IMR-90 (cell line): ENCODE measurements around the gene AMD1. TPM values are rescaled to one million over a fixed set of nuclear protein-coding genes. Genes with fewer than 3 reads are reported as not detected.

ENCODE experiments used
- ATAC-seq: fragments of 200-7000 bp; cut with Tn5 transposase; 2 replicates; pipeline ENCODE4 v1.9.1; 2020; ENCODE audit warnings: low read depth, mild to moderate bottlenecking, moderate library complexity
- BruUV-seq: library from RNA; stranded (reverse); fragments of 400-500 nt; replicated peaks from 2 replicates; lab custom pipeline; 2021; lab: Mats Ljungman, UMichigan
- CTCF ChIA-PET: fragments of 300-600 bp; formaldehyde crosslinking; extraction: SDS; loops from one replicate; lab custom pipeline; 2021; ENCODE audit warnings: antibody characterized with exemption; lab: Yijun Ruan, JAX
- POLR2A ChIA-PET: fragments of 300-600 bp; sonication (Branson Sonifier 250); formaldehyde crosslinking; loops from one replicate; lab custom pipeline; 2022; ENCODE audit warnings: antibody characterized with exemption; ENCODE audit not compliant: unreplicated experiment; lab: Charles Lee
- DNase-seq: peaks from one replicate; pipeline ENCODE4 v3.0.0; 2013
- H2AFZ ChIP-seq: replicated peaks from 2 replicates; pipeline ENCODE3; 2013; ENCODE audit warnings: low read length, mild to moderate bottlenecking; ENCODE audit not compliant: poor library complexity
- H2AK5ac ChIP-seq: 2 replicates; pipeline ENCODE4 v1.6.1; 2013; ENCODE audit warnings: low read depth, low read length, inconsistent platforms
- H2AK9ac ChIP-seq: replicated peaks from 2 replicates; pipeline ENCODE3; 2013; ENCODE audit warnings: mild to moderate bottlenecking, low read depth, low read length, moderate library complexity; ENCODE audit not compliant: poor library complexity
- H2BK120ac ChIP-seq: 2 replicates; pipeline ENCODE4 v1.6.1; 2013; ENCODE audit warnings: low read depth, low read length, inconsistent platforms
- H2BK15ac ChIP-seq: 3 replicates; pipeline ENCODE4 v1.6.1; 2013; ENCODE audit warnings: low read depth, low read length, inconsistent platforms
- H2BK20ac ChIP-seq: 2 replicates; pipeline ENCODE4 v1.6.1; 2013; ENCODE audit warnings: low read depth, mild to moderate bottlenecking, inconsistent platforms, low read length, moderate library complexity
- H2BK5ac ChIP-seq: 2 replicates; pipeline ENCODE4 v1.6.1; 2013; ENCODE audit warnings: mild to moderate bottlenecking, low read depth, low read length, inconsistent platforms; ENCODE audit not compliant: poor library complexity, severe bottlenecking
- H3K14ac ChIP-seq: replicated peaks from 2 replicates; pipeline ENCODE4 v1.6.1; 2013; ENCODE audit warnings: low read depth, low read length, inconsistent platforms
- H3K18ac ChIP-seq: 2 replicates; pipeline ENCODE4 v1.6.1; 2013; ENCODE audit warnings: low read depth, low read length, control low read depth
- H3K23ac ChIP-seq: 2 replicates; pipeline ENCODE4 v1.6.1; 2013; ENCODE audit warnings: low read depth, low read length, inconsistent platforms
- H3K27ac ChIP-seq: 2 replicates; pipeline ENCODE4 v1.5.1; 2013; ENCODE audit warnings: mild to moderate bottlenecking, control low read depth, low read length; ENCODE audit not compliant: insufficient read depth
- H3K27me3 ChIP-seq: 2 replicates; pipeline ENCODE4 v1.6.1; 2013; ENCODE audit warnings: low read length; ENCODE audit not compliant: control insufficient read depth, insufficient read depth
- H3K36me3 ChIP-seq: 2 replicates; pipeline ENCODE4 v1.6.1; 2013; ENCODE audit warnings: low read length, mixed read lengths; ENCODE audit not compliant: control insufficient read depth, insufficient read depth
- H3K4ac ChIP-seq: 2 replicates; pipeline ENCODE4 v1.6.1; 2013; ENCODE audit warnings: low read depth, low read length, inconsistent platforms
- H3K4me1 ChIP-seq: 2 replicates; pipeline ENCODE4 v1.6.1; 2013; ENCODE audit warnings: low read length, mixed read lengths; ENCODE audit not compliant: control insufficient read depth, insufficient read depth
- H3K4me2 ChIP-seq: 2 replicates; pipeline ENCODE4 v1.6.1; 2013; ENCODE audit warnings: low read depth, mild to moderate bottlenecking, control low read depth, low read length, moderate library complexity
- H3K4me3 ChIP-seq: 2 replicates; pipeline ENCODE4 v1.5.1; 2013; ENCODE audit warnings: low read depth, mild to moderate bottlenecking, control low read depth, low read length, moderate library complexity; ENCODE audit not compliant: insufficient read depth
- H3K56ac ChIP-seq: 2 replicates; pipeline ENCODE4 v1.6.1; 2013; ENCODE audit warnings: low read length, inconsistent platforms; ENCODE audit not compliant: insufficient read depth; ENCODE audit errors: extremely low read depth
- H3K79me1 ChIP-seq, 2 experiments: 2 replicates each; pipeline ENCODE4 v1.6.1; 2013; ENCODE audit warnings: low read length in 2 of 2, inconsistent platforms in 1 of 2, low read depth in 1 of 2
- H3K9ac ChIP-seq: 2 replicates; pipeline ENCODE4 v1.6.1; 2013; ENCODE audit warnings: low read depth, low read length, control low read depth
- H3K9me1 ChIP-seq: 2 replicates; pipeline ENCODE4 v1.6.1; 2013; ENCODE audit warnings: low read length, inconsistent platforms; ENCODE audit not compliant: insufficient read depth
- H3K9me3 ChIP-seq: 2 replicates; pipeline ENCODE4 v1.6.1; 2013; ENCODE audit warnings: low read length; ENCODE audit not compliant: control insufficient read depth, insufficient read depth
- H4K20me1 ChIP-seq: 2 replicates; pipeline ENCODE4 v1.6.1; 2013; ENCODE audit warnings: low read length, inconsistent platforms; ENCODE audit not compliant: insufficient read depth
- H4K5ac ChIP-seq: 2 replicates; pipeline ENCODE4 v1.6.1; 2013; ENCODE audit warnings: mild to moderate bottlenecking, low read depth, low read length, control low read depth
- H4K8ac ChIP-seq, 2 experiments: 2 replicates each; pipeline ENCODE4 v1.6.1; 2013; ENCODE audit warnings: low read depth in 2 of 2, low read length in 2 of 2, control low read depth in 1 of 2, inconsistent platforms in 1 of 2
- H4K91ac ChIP-seq: 2 replicates; pipeline ENCODE4 v1.6.1; 2013; ENCODE audit warnings: low read depth, low read length, inconsistent platforms; ENCODE audit not compliant: insufficient read depth
- BHLHE40 ChIP-seq: fragments of 150-350 bp; IDR thresholded peaks from 2 replicates; pipeline ENCODE4 v1.6.1; 2016; ENCODE audit warnings: mild to moderate bottlenecking, low read depth, low read length
- CEBPB ChIP-seq: IDR thresholded peaks from 2 replicates; pipeline ENCODE4 v1.6.1; 2012; ENCODE audit warnings: low read depth, low read length, improper control_type of control experiment
- CHD1 ChIP-seq: IDR thresholded peaks from 2 replicates; pipeline ENCODE4 v1.6.1; 2012; ENCODE audit warnings: low read depth, low read length, improper control_type of control experiment
- ELK1 ChIP-seq: fragments of 150-350 bp; IDR thresholded peaks from 2 replicates; pipeline ENCODE4 v1.6.1; 2016; ENCODE audit warnings: low read depth, mild to moderate bottlenecking, low read length, moderate library complexity, borderline replicate concordance
- FOS ChIP-seq: fragments of 150-350 bp; IDR thresholded peaks from 2 replicates; pipeline ENCODE4 v1.6.1; 2016; ENCODE audit warnings: low read depth, low read length
- MAFK ChIP-seq: IDR thresholded peaks from 2 replicates; pipeline ENCODE4 v1.6.1; 2012; ENCODE audit warnings: low read depth, low read length, improper control_type of control experiment
- MAZ ChIP-seq: IDR thresholded peaks from 2 replicates; pipeline ENCODE4 v1.6.1; 2012; ENCODE audit warnings: low read depth, mild to moderate bottlenecking, low read length, improper control_type of control experiment, moderate library complexity, borderline replicate concordance
- MXI1 ChIP-seq: IDR thresholded peaks from 2 replicates; pipeline ENCODE4 v1.6.1; 2012; ENCODE audit warnings: low read depth, mild to moderate bottlenecking, low read length, moderate library complexity, borderline replicate concordance
- NFE2L2 ChIP-seq: fragments of 150-350 bp; IDR thresholded peaks from 2 replicates; pipeline ENCODE4 v1.6.1; 2016; ENCODE audit warnings: low read depth, mild to moderate bottlenecking, low read length
- POLR2A ChIP-seq: IDR thresholded peaks from 2 replicates; pipeline ENCODE4 v1.6.1; 2012; ENCODE audit warnings: mild to moderate bottlenecking, low read depth, low read length
- RAD21 ChIP-seq: IDR thresholded peaks from 2 replicates; pipeline ENCODE4 v1.6.1; 2012; ENCODE audit warnings: low read length, improper control_type of control experiment
- RCOR1 ChIP-seq: IDR thresholded peaks from 2 replicates; pipeline ENCODE4 v1.6.1; 2012; ENCODE audit warnings: mild to moderate bottlenecking, low read length, improper control_type of control experiment; ENCODE audit not compliant: insufficient replicate concordance
- RFX5 ChIP-seq: IDR thresholded peaks from 2 replicates; pipeline ENCODE4 v1.8.0; 2012; ENCODE audit warnings: low read depth, mild to moderate bottlenecking, low read length, moderate library complexity
- USF2 ChIP-seq: fragments of 150-350 bp; IDR thresholded peaks from 2 replicates; pipeline ENCODE4 v1.6.1; 2017; ENCODE audit warnings: mild to moderate bottlenecking, antibody characterized with exemption, low read length, low read depth
- WGBS, 2 experiments: methylation state at CpG; one replicate each; pipeline versions ENCODE4 v1.1.5 to v1.1.7; 2013; ENCODE audit warnings: missing lambda C conversion rate in 2 of 2; ENCODE audit not compliant: insufficient read length in 1 of 2; ENCODE audit errors: extremely low coverage in 2 of 2; 5-methylcytosine and 5-hydroxymethylcytosine counted together
- dilution Hi-C: fragments of 300-500 bp; cut with HindIII; formaldehyde crosslinking; loops from one replicate; pipeline ENCODE4 v1.14.3; 2018; ENCODE audit warnings: low sequenced_read_pairs; ENCODE audit not compliant: unreplicated experiment
- in situ Hi-C: fragments of 300-500 bp; cut with MboI; formaldehyde crosslinking; loops from 3 replicates; pipeline ENCODE4 v1.14.3; 2019; ENCODE audit warnings: low sequenced_read_pairs, inconsistent platforms, mixed read lengths
- intact Hi-C: fragments of 100-400 bp; cut with micrococcal nuclease; formaldehyde crosslinking; loops from 2 replicates; pipeline ENCODE4 v1.10.0; 2022
- polyA plus RNA-seq, 3 experiments: library from polyadenylated mRNA; depleted of rRNA; stranded (reverse); fragments of >200 nt; gene quantifications; 2 replicates each; pipeline ENCODE4 v1.2.3, GENCODE V29; 2012; ENCODE audit warnings: low replicate concordance in 1 of 3
- total RNA-seq: library from RNA; depleted of rRNA; stranded (reverse); fragments of >200 nt; gene quantifications from 2 replicates; pipeline ENCODE4 v1.2.3, GENCODE V29; 2012
- TF ChIP-seq, protein P1 (sequence below): conservative IDR thresholded peaks from 2 replicates; pipeline ENCODE4 v1.5.1; 2012; ENCODE audit warnings: mild to moderate bottlenecking, low read depth, low read length, improper control_type of control experiment

AMD1 gene
- total and polyA plus RNA-seq, 2 of the 4 experiments (the other 2 are of a cell fraction): 32.2 to 65.8 TPM

GRCh38 chr6:110864824-110865223 is 9.8 kb upstream of the AMD1 start:
- Histone ChIP-seq H4K5ac (no peak overlapping the region), H3K9me3 (no peaks in the 10 kb centered on the region), H3K56ac (no peak overlapping the region), H3K9ac (no peak overlapping the region), H4K8ac (no peak overlapping the region), H3K79me1 (no peaks in the 10 kb centered on the region), H3K9me1 (no peaks in the 10 kb centered on the region), H2BK15ac (no peak overlapping the region), H3K27me3 (no peaks in the 10 kb centered on the region), H2AK9ac (no peak overlapping the region), H3K27ac (no peak overlapping the region), H3K4me3 (no peak overlapping the region), H3K23ac (no peak overlapping the region), H3K4me2 (no peak overlapping the region), H2BK5ac (no peak overlapping the region), H3K36me3 (no peaks in the 10 kb centered on the region), H3K18ac (no peak overlapping the region), H3K4ac (no peak overlapping the region), H3K14ac (no peak overlapping the region), H4K20me1 (no peaks in the 10 kb centered on the region), H4K91ac (no peak overlapping the region), H2BK20ac (no peak overlapping the region), H2AK5ac (no peak overlapping the region), H3K4me1 (no peaks in the 10 kb centered on the region), H2AFZ (no peak overlapping the region), H2BK120ac (no peak overlapping the region)
- no TSS peak for BruUV-seq
- TF ChIP-seq RCOR1 (no peak), MXI1 (no peak), RAD21 (no peak), CEBPB (no peak), MAZ (no peak), BHLHE40 (no peak), RFX5 (no peak), POLR2A (no peak), CHD1 (no peak), FOS (no peak), USF2 (no peak), ELK1 (no peak), MAFK (no peak), NFE2L2 (no peak)
- TF ChIP-seq, protein P1, sequence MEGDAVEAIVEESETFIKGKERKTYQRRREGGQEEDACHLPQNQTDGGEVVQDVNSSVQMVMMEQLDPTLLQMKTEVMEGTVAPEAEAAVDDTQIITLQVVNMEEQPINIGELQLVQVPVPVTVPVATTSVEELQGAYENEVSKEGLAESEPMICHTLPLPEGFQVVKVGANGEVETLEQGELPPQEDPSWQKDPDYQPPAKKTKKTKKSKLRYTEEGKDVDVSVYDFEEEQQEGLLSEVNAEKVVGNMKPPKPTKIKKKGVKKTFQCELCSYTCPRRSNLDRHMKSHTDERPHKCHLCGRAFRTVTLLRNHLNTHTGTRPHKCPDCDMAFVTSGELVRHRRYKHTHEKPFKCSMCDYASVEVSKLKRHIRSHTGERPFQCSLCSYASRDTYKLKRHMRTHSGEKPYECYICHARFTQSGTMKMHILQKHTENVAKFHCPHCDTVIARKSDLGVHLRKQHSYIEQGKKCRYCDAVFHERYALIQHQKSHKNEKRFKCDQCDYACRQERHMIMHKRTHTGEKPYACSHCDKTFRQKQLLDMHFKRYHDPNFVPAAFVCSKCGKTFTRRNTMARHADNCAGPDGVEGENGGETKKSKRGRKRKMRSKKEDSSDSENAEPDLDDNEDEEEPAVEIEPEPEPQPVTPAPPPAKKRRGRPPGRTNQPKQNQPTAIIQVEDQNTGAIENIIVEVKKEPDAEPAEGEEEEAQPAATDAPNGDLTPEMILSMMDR: no peak
- POLR2A ChIA-PET: interaction anchor here (0.6 to 1.1 kb wide), 2 partner anchors 10 kb away, joined by 3 read pairs; partner anchors contain the start of gene AMD1
- intact Hi-C loops (no loop called here), in situ Hi-C loops (no loop called here), dilution Hi-C loops (no loop called here)
- ATAC-seq (no peak), DNase-seq (no peak)
- CTCF ChIA-PET: no interaction called here
- WGBS, 2 experiments: no CpG with 5 or more reads among the region's 2 CpGs
